Ramos (cell line): ENCODE data around the gene ATF2.

Experiments
- in situ Hi-C: fragments of 300-500 bp; cut with MboI; formaldehyde crosslinking; loops from one replicate; pipeline ENCODE4 v1.14.3; 2022; ENCODE audit warnings: low sequenced_read_pairs; ENCODE audit not compliant: unreplicated experiment

Gene ATF2, protein sequence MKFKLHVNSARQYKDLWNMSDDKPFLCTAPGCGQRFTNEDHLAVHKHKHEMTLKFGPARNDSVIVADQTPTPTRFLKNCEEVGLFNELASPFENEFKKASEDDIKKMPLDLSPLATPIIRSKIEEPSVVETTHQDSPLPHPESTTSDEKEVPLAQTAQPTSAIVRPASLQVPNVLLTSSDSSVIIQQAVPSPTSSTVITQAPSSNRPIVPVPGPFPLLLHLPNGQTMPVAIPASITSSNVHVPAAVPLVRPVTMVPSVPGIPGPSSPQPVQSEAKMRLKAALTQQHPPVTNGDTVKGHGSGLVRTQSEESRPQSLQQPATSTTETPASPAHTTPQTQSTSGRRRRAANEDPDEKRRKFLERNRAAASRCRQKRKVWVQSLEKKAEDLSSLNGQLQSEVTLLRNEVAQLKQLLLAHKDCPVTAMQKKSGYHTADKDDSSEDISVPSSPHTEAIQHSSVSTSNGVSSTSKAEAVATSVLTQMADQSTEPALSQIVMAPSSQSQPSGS

GRCh38 chr2:175167792-175168563 is at the start of gene ATF2:
ATF2 (minus strand) TSS chr2:175168203; CDS start chr2:175136443, 31,760 bp downstream.
- in situ Hi-C loops: no loop called here

GRCh38 chr2:175207741-175208438 is 39.9 kb upstream of the ATF2 start:
- in situ Hi-C loops: no loop called here

GRCh38 chr2:175206866-175207265 is 38.9 kb upstream of the ATF2 start:
- in situ Hi-C loops: no loop called here

DNA sequence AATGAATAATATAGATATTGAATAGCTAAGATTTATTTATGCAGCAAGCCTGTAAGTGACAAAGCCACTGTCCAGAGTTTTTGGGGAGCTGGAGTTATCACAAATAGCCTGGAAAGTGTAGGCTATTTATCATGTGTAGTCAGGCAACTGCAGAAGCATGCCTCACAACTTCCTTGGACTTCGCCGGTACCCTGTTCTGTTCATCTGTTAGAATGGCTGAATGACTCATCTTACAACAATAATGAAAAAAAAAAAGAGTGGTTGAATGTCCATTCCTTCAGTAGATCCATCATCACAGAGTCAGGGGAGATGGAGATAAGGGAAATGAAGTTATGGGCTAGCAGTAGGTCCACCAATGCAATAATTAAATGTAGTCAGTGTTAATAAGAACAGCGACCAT is 37.5 kb upstream of the ATF2 start:
- in situ Hi-C loops: no loop called here

DNA sequence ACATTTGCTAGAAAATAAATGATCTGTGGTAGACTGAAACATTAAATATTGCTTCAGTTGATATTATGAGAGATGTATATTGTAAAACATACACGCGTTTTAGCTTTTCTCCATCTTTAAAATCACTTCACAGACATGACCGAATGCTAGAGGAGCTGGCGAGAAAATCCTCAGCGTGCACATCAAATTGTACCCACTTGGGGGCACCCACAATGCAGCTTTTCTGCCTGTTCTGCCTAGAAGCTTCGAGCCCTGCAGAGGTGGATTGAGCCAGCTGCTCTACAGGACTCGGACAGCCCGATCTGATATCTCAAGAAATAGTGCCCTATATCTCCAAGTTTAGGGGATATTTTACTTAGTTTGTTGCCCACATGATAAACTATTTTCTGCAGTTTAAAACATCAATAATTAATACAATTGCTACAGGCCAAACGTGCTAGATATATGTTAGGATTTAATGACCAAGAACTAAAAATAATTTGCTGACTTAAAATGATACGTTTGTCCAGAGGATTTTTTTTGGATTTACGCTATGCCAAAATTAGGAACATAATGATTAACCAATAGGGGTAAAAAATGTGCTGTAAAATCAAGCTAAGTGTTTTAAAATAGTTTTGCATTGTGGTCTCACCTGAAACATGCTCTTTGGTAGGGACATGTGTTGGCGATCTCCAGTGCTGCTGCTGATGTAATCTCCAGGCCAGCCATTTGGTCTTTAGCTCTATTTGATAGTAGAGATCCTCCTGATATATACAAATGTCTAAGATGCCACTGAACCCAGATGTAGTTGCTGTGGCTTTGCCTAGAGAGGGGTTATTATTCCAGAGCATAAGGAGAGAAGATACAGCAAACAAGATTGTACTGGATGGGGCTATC is 35.9 kb upstream of the ATF2 start:
- in situ Hi-C loops: no loop called here

GRCh38 chr2:175195012-175195411 is 27.0 kb upstream of the ATF2 start:
- in situ Hi-C loops: no loop called here

GRCh38 chr2:175188761-175189160 is 20.8 kb upstream of the ATF2 start:
- in situ Hi-C loops: no loop called here

- in situ Hi-C loops: no loop called here
These were observed 19.4 kb upstream of the ATF2 start for GRCh38 chr2:175187378-175187777.

DNA sequence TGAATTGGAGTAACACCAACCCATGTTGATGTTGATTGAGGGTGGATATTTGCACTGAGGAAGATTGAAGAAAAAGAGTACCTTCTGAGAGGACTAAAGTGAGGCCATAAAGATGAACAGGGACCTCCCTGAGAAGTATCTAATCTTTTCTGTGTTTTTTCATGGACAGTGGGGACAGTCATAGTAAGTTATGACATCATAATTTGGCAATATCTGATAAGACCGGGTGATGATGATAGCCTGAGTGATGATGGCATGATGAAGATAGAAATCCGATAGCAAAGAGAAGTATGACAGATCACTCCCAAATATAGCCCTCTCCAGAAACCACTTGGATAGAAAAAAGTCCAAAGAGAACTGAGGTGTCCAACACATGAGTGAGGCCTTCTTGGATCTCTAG is 15.7 kb upstream of the ATF2 start:
- in situ Hi-C loops: no loop called here

DNA sequence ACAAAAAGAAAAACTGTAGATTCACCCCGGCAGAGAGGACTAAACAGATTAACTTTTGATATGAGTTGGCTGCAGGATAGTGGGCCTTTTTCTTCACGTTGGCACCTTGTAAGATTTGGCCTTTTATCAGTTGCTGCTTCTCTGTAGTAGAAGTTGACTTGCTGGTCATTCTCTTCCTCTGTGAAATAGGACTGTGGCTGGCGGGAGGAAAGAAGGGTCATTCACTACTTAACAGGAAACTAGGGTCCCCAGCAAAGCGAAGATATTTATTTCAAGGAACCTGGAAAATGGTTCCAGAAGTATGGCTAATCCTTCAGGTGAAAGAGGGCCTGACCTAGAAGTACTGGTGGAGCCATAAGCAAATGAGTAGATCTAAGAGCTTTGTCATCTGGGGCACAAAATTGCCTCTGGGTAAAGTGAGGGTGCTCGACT is 13.9 kb upstream of the ATF2 start:
- in situ Hi-C loops: no loop called here

DNA sequence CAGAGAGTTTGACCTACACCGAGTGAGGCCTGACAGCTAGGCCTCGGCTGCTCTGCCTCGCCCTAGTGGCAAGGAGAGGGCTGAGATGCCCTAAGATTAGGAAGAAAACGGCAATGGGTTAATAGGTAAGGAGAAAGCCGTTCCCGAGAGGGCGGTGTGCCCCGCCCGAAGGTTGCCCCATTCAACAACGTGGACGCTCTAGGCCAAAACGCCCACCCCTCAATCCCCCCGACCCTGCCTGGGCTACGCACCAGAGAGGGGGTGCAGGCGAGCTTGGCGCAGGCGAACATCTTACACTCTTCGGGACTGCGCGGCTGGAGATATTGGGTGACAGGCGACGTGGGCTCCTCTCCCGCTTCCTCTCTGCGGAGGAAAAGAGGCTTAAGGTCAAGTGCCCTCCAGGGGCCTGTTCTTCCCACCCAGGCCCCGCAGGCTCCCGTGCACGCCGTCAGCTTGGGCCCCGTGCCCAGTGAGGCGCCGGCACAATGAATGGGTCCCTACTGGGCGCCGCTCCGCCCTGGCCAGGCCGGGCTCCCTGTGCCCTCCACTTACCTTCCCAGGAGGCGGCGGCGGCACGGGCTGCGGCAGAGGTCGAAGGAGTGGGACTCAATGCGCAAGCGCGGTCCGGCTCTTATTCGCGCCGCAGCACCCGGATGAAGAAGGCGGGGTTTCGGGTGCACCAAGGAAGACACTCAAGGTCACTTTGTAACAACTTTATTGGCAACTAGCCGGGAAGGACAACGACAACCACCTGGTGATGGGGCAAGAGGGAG is 13.3 kb upstream of the ATF2 start, which contains the start of gene ATP5MC3:
TSS of gene ATP5MC3 (minus strand) at position 607 of the 773 bp plus-strand sequence. CDS start at position 290, 317 bp downstream.
- in situ Hi-C loops: no loop called here

DNA sequence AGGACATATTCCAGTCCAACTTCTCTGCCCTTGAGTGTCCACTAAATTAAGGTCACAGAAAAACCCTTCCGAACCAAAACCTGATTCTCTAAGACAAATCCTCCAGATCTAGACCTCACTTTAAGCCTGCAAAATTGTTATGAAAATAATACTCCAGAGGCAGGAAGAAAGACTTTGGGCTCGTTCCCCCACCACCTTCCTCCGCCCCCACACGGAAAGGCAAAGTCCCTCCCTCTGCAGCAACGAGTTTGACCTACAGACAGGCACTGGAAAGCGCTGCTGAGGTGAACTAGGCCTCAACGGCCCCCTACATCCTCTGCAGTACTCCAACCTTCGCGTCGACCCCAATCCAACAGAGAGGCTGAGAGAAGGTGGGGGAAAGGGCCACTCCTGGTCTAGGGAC is 12.7 kb upstream of the ATF2 start:
- in situ Hi-C loops: no loop called here

GRCh38 chr2:175176624-175177023 is 8.6 kb upstream of the ATF2 start:
- in situ Hi-C loops: no loop called here

DNA sequence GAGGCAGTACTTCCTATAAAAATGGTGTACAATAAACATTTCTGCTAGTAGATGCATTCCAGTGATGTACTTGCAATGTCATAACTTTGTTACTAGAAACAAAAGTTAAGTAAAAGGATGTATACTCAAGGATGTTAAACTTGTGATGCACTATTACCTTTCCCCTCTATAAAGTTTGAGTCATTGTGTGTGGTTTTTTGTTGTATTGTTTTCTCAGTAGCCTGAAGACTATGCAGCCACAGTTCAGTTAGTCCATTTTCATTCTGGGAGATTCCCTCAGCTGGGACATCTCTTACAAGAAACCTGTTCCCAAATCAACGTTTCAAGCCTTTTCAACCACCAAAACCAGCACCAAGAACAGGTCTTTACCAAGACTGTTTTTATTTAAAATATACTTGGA is 7.9 kb upstream of the ATF2 start:
- in situ Hi-C loops: no loop called here

DNA sequence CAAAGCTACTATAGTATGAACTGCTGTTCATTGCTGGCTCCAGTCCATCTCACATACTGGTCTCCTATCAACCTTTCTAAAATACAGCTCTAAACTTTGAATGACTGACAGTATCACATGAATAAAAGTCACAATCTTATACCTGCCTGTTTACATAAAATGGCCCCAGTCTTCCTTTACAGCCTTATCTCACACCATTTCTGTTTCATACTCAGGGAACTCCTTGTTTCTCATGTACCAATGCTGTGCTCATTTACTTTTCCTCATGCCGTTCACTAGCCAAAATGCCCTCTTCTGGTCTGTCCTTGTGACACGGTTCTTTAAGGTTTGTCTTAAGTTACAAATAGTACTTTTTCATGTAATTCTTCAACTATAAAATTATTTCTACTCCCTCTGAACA is 7.3 kb upstream of the ATF2 start:
- in situ Hi-C loops: no loop called here

GRCh38 chr2:175170659-175171304 is 2.8 kb upstream of the ATF2 start:
- in situ Hi-C loops: no loop called here

GRCh38 chr2:175169191-175169590 is 1.2 kb upstream of the ATF2 start:
- in situ Hi-C loops: no loop called here

GRCh38 chr2:175168564-175168945 is 552 bp upstream of the ATF2 start:
- in situ Hi-C loops: no loop called here
